GM12878 (cell line): ENCODE results near the gene PRDM16. TPM values are rescaled to one million over a fixed set of nuclear protein-coding genes. Genes with fewer than 3 reads are reported as not detected.

ENCODE experiments used
- ATAC-seq: fragments of 200-7000 bp; cut with Tn5 transposase; 3 replicates; pipeline ENCODE4 v1.9.1; 2020; ENCODE audit warnings: mild to moderate bottlenecking, moderate library complexity
- BruUV-seq: library from RNA; stranded (reverse); fragments of 400-500 nt; replicated peaks from 2 replicates; lab custom pipeline; 2021; lab: Mats Ljungman, UMichigan
- CTCF ChIA-PET: fragments of 300-600 bp; sonication (Branson Sonifier 250); formaldehyde crosslinking; extraction: SDS; loops from one replicate; lab custom pipeline; 2021; ENCODE audit warnings: inconsistent platforms; lab: Yijun Ruan, JAX
- POLR2A ChIA-PET: fragments of 350-600 bp; formaldehyde crosslinking; extraction: SDS; loops from one replicate; lab custom pipeline; 2021; ENCODE audit warnings: inconsistent platforms; lab: Charles Lee
- RAD21 ChIA-PET: fragments of 300-600 bp; sonication (Branson Sonifier 250); formaldehyde crosslinking; loops from one replicate; lab custom pipeline; 2023; ENCODE audit warnings: antibody characterized with exemption; ENCODE audit not compliant: unreplicated experiment; lab: Charles Lee
- SMC1A ChIA-PET: fragments of 300-600 bp; sonication (Branson Sonifier 250); formaldehyde crosslinking; loops from one replicate; lab custom pipeline; 2023; ENCODE audit not compliant: unreplicated experiment, uncharacterized antibody; lab: Charles Lee
- DNase-seq: peaks from one replicate; pipeline ENCODE4 v3.0.0-alpha.2; 2011; ENCODE audit warnings: low read depth, low spot score
- FAIRE-seq: peaks from 3 replicates; lab custom pipeline; 2011; peaks lifted over from hg19 to GRCh38; lab: Jason Lieb, UNC
- H2AFZ ChIP-seq: 2 replicates; pipeline ENCODE4 v1.6.0; 2011; ENCODE audit warnings: low read depth, low read length, control low read depth; ENCODE audit not compliant: control insufficient read depth
- H3K27ac ChIP-seq: 2 replicates; pipeline ENCODE4 v1.5.1; 2011; ENCODE audit warnings: control low read depth; ENCODE audit not compliant: control insufficient read depth, insufficient read depth
- H3K27me3 ChIP-seq, 2 experiments: replicated peaks in 1 of 2; 2 replicates each; pipeline versions ENCODE4 v1.6.0 to v1.6.1; 2011; ENCODE audit warnings: low read length in 1 of 2; ENCODE audit not compliant: control insufficient read depth in 2 of 2, insufficient read depth in 2 of 2
- H3K36me3 ChIP-seq, 2 experiments: 2 replicates each; pipeline ENCODE4 v1.5.1; 2011; ENCODE audit warnings: low read length in 1 of 2; ENCODE audit not compliant: control insufficient read depth in 2 of 2, insufficient read depth in 2 of 2
- H3K4me1 ChIP-seq: 2 replicates; pipeline ENCODE4 v1.6.1; 2011; ENCODE audit warnings: mild to moderate bottlenecking, low read length, moderate library complexity, mixed read lengths; ENCODE audit not compliant: control insufficient read depth, insufficient read depth
- H3K4me2 ChIP-seq: 2 replicates; pipeline ENCODE4 v1.6.0; 2011; ENCODE audit warnings: control low read depth; ENCODE audit not compliant: control insufficient read depth, insufficient read depth
- H3K4me3 ChIP-seq: fragments of 200-600 bp; sonication (generic); 2 replicates; pipeline ENCODE4 v1.5.1; 2016
- H3K79me2 ChIP-seq: 2 replicates; pipeline ENCODE4 v1.6.0; 2011; ENCODE audit warnings: low read length; ENCODE audit not compliant: control insufficient read depth, insufficient read depth
- H3K9ac ChIP-seq: 2 replicates; pipeline ENCODE4 v1.8.0; 2011; ENCODE audit warnings: low read length, control low read depth, mixed read lengths; ENCODE audit not compliant: control insufficient read depth, insufficient read depth
- H3K9me3 ChIP-seq: replicated peaks from 3 replicates; pipeline ENCODE4 v1.5.1; 2011; ENCODE audit warnings: mild to moderate bottlenecking, low read length; ENCODE audit not compliant: control insufficient read depth, insufficient read depth
- H4K20me1 ChIP-seq: 2 replicates; pipeline ENCODE4 v1.6.0; 2011; ENCODE audit not compliant: control insufficient read depth, insufficient read depth
- BRCA1 ChIP-seq: IDR thresholded peaks from 2 replicates; pipeline ENCODE4 v1.6.1; 2011; ENCODE audit warnings: low read depth, low read length, improper control_type of control experiment
- CEBPB ChIP-seq, 2 experiments: fragments of 150-350 bp in 1 of 2; IDR thresholded peaks; 2 replicates each; pipeline ENCODE4 v1.6.1; 2012 to 2014; ENCODE audit warnings: low read depth in 2 of 2, low read length in 2 of 2, borderline replicate concordance in 1 of 2, inconsistent platforms in 1 of 2
- FOXM1 ChIP-seq: IDR thresholded peaks from 2 replicates; pipeline ENCODE4 v1.6.1; 2012; ENCODE audit warnings: low read depth, mild to moderate bottlenecking, inconsistent platforms, low read length, moderate library complexity
- HDGF ChIP-seq: fragments of 450-650 bp; IDR thresholded peaks from 2 replicates; pipeline ENCODE4 v1.6.1; 2016; ENCODE audit warnings: antibody characterized with exemption
- MYB ChIP-seq: fragments of 150-350 bp; IDR thresholded peaks from 2 replicates; pipeline ENCODE4 v1.6.1; 2014; ENCODE audit warnings: mild to moderate bottlenecking, low read depth, low read length, borderline replicate concordance
- NFIC ChIP-seq: IDR thresholded peaks from 2 replicates; pipeline ENCODE4 v1.6.1; 2012; ENCODE audit warnings: low read depth, mild to moderate bottlenecking, inconsistent platforms, low read length, moderate library complexity
- NFYA ChIP-seq: IDR thresholded peaks from 2 replicates; pipeline ENCODE4 v1.6.1; 2011; ENCODE audit warnings: low read depth, mild to moderate bottlenecking, low read length, improper control_type of control experiment, borderline replicate concordance
- NR2C1 ChIP-seq: fragments of 450-650 bp; IDR thresholded peaks from 2 replicates; pipeline ENCODE4 v1.6.1; 2017; ENCODE audit warnings: antibody characterized with exemption, mild to moderate bottlenecking, moderate library complexity
- NRF1 ChIP-seq: conservative IDR thresholded peaks from 2 replicates; pipeline ENCODE4 v1.6.1; 2011; ENCODE audit warnings: mild to moderate bottlenecking, low read depth, low read length, improper control_type of control experiment
- PAX8 ChIP-seq: fragments of 450-650 bp; IDR thresholded peaks from 2 replicates; pipeline ENCODE4 v1.6.1; 2017; ENCODE audit warnings: mild to moderate bottlenecking, moderate library complexity
- PML ChIP-seq: IDR thresholded peaks from 2 replicates; pipeline ENCODE4 v1.6.1; 2012; ENCODE audit warnings: low read length, inconsistent platforms
- POLR2A ChIP-seq: IDR thresholded peaks from 2 replicates; pipeline ENCODE4 v1.6.1; 2011; ENCODE audit warnings: low read depth, mild to moderate bottlenecking, low read length
- TARDBP ChIP-seq: IDR thresholded peaks from 2 replicates; pipeline ENCODE4 v1.6.1; 2016; ENCODE audit warnings: borderline replicate concordance
- ZNF622 ChIP-seq: fragments of 450-650 bp; IDR thresholded peaks from 2 replicates; pipeline ENCODE4 v1.6.1; 2017; ENCODE audit warnings: mild to moderate bottlenecking, inconsistent platforms
- ZSCAN29 ChIP-seq: fragments of 450-650 bp; IDR thresholded peaks from 2 replicates; pipeline ENCODE4 v1.6.1; 2017; ENCODE audit warnings: mild to moderate bottlenecking, moderate library complexity
- WGBS: methylation state at CpG from one replicate; pipeline ENCODE4 v1.1.6; 2016; ENCODE audit warnings: low lambda C conversion rate; ENCODE audit not compliant: insufficient replicate concordance, insufficient coverage; ENCODE audit errors: missing lambda C conversion rate; 5-methylcytosine and 5-hydroxymethylcytosine counted together
- in situ Hi-C: fragments of 300-500 bp; cut with MboI; formaldehyde crosslinking; loops from 9 replicates; pipeline ENCODE4 v1.14.3; 2018; ENCODE audit warnings: mixed read lengths
- intact Hi-C: fragments of 100-400 bp; cut with micrococcal nuclease; formaldehyde crosslinking; loops from one replicate; pipeline ENCODE4 v1.14.2; 2022; ENCODE audit not compliant: unreplicated experiment
- polyA plus RNA-seq, 11 experiments: library from polyadenylated mRNA; depleted of rRNA in 4 of 11; unstranded in 6 of 11; stranded (reverse) in 5 of 11; fragments of >200 nt; fragmentation: Nextera tagmentation in 4 of 11; fragmentation: Illumina TruSeq in 1 of 11; extraction: Ambion mirVana in 4 of 11; extraction: Trizol in 1 of 11; gene quantifications; 1 replicate in 1 of 11; 2 replicates in 10 of 11; pipeline versions ENCODE4 v1.2.1 to v1.2.3, GENCODE V29; 2011 to 2016; ENCODE audit warnings: inconsistent platforms in 2 of 11, missing spikeins in 2 of 11, low read depth in 1 of 11
- total RNA-seq, 4 experiments: library from RNA; depleted of rRNA in 3 of 4; stranded (reverse); fragments of >200 nt in 3 of 4; fragmentation: Illumina TruSeq in 1 of 4; extraction: Trizol in 1 of 4; gene quantifications; 2 replicates each; pipeline versions ENCODE4 v1.2.1 to v1.2.3, GENCODE V29; 2013 to 2021
- TF ChIP-seq, protein P1 (sequence below): IDR thresholded peaks from 2 replicates; pipeline ENCODE4 v1.6.1; 2012; ENCODE audit warnings: improper control_type of control experiment, low read depth, low read length; ENCODE audit not compliant: insufficient replicate concordance

Gene PRDM16
- total and polyA plus RNA-seq, 10 of the 15 experiments (the other 5 are each of a cell fraction or from before 2014, with no cell fraction given): 0.03 TPM; not detected in 9

DNA sequence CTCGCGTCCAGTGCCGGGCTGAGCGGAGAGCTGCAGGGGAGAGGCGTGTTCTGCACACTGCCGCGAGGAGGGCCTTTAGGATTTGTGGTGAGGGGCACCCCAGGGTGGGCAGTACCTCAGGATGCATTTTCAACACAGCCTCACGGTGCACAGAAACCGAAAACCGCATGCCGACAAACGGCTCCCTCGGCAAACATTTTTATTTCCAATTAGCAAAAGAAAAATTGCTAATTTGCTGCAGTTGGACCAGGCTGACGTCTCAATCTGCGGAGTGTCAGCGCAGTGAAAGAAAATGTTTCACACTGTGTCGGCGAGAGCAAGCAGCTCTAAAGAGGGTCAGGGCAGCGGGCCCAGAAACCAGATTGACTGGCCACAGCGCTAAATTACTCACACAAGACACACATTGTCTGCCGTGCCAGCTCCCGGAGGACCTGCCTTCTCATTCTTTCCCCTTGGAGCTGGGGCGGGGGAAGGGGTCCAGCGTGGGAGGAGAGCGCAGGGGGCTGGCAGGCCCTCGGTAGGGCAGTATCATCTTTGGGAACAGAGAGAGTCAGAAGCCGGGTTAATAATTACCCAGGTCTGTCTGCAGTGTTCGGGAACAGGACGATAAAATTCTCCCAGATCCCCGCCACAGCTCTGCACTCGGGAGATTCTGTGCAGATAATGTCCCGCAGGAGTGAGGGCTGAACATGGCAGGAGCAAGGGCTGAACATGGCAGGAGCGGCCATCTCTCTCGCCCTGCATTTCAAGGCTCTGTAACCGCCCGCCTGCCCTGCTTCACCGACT lies 150.2 kb downstream of the PRDM16 start:
- 54% methylated on average over 37 of the region's 37 CpGs for WGBS
- ATAC-seq (no peak), DNase-seq (no peak)
- BruUV-seq: no TSS peak
- H2AFZ ChIP-seq: no peak overlapping the region
- H3K36me3 ChIP-seq: no peaks in the 10 kb centered on the region
- H3K4me2 ChIP-seq: no peak overlapping the region
- H4K20me1 ChIP-seq: peaks cover 6% of the 10 kb centered on the region; the same call in 1 of the 2 replicates
- ChIA-PET SMC1A (no interaction called here), CTCF (no interaction called here), RAD21 (no interaction called here)
- no peaks in the 10 kb centered on the region for H3K9me3 ChIP-seq
- no peak overlapping the region for H3K9ac ChIP-seq
- in situ Hi-C loops: no loop called here
- H3K27ac ChIP-seq: no peak overlapping the region
- no peaks in the 10 kb centered on the region for H3K27me3 ChIP-seq
- no peak overlapping the region for H3K4me3 ChIP-seq
- TF ChIP-seq NRF1 (no peak), NR2C1 (no peak), FOXM1 (no peak), MYB (no peak), HDGF (no peak), CEBPB (IDR thresholded peaks at IDR 0.05; ENCODE audit: borderline replicate concordance in 1 of 2, low read depth in 2 of 2, low read length in 2 of 2) (no peak), PAX8 (no peak), NFIC (no peak), POLR2A (no peak), PML (no peak), ZNF622 (no peak), BRCA1 (no peak), NFYA (no peak), TARDBP (no peak), ZSCAN29 (no peak)
- TF ChIP-seq, protein P1, sequence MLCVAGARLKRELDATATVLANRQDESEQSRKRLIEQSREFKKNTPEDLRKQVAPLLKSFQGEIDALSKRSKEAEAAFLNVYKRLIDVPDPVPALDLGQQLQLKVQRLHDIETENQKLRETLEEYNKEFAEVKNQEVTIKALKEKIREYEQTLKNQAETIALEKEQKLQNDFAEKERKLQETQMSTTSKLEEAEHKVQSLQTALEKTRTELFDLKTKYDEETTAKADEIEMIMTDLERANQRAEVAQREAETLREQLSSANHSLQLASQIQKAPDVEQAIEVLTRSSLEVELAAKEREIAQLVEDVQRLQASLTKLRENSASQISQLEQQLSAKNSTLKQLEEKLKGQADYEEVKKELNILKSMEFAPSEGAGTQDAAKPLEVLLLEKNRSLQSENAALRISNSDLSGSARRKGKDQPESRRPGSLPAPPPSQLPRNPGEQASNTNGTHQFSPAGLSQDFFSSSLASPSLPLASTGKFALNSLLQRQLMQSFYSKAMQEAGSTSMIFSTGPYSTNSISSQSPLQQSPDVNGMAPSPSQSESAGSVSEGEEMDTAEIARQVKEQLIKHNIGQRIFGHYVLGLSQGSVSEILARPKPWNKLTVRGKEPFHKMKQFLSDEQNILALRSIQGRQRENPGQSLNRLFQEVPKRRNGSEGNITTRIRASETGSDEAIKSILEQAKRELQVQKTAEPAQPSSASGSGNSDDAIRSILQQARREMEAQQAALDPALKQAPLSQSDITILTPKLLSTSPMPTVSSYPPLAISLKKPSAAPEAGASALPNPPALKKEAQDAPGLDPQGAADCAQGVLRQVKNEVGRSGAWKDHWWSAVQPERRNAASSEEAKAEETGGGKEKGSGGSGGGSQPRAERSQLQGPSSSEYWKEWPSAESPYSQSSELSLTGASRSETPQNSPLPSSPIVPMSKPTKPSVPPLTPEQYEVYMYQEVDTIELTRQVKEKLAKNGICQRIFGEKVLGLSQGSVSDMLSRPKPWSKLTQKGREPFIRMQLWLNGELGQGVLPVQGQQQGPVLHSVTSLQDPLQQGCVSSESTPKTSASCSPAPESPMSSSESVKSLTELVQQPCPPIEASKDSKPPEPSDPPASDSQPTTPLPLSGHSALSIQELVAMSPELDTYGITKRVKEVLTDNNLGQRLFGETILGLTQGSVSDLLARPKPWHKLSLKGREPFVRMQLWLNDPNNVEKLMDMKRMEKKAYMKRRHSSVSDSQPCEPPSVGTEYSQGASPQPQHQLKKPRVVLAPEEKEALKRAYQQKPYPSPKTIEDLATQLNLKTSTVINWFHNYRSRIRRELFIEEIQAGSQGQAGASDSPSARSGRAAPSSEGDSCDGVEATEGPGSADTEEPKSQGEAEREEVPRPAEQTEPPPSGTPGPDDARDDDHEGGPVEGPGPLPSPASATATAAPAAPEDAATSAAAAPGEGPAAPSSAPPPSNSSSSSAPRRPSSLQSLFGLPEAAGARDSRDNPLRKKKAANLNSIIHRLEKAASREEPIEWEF: no peak
- TF ChIP-seq, all 136 proteins: peak for 0
- Histone ChIP-seq H3K4me1 (no peaks in the 10 kb centered on the region), H3K79me2 (no peaks in the 10 kb centered on the region)
- POLR2A ChIA-PET: no interaction called here
- intact Hi-C loops: no loop called here
- FAIRE-seq: no peak
